ENCODE measurements around the gene SLC17A2.

SLC17A2 gene

DNA sequence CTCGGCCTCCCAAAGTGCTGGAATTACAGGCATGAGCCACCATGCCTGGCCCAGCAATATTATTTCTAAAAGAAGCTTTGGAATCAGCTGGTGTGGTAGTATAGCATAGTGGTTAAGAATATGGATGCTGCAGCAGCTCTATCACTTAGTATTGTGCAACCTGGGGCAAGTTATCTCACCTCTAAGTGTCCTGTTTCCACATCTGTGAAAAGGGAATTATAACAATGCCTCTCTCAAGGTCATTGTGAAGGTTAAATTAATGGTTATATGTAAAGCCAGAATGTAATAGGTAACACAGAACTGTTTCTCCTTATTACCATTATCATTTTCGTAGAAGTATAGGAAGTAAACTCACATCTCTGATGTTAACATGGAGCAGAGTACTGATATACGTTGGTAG, 14.2 kb downstream of the SLC17A2 start:
- no peak for DNase-seq (ENCODE audit: extremely low read depth, insufficient read length)
- no peak for TF ChIP-seq CTCF (IDR thresholded peaks at IDR 0.05; ENCODE audit: insufficient read depth, low read length, poor library complexity, severe bottlenecking)
- H3K4me3 ChIP-seq (replicated peaks; ENCODE audit: low read depth, low read length), result no peak overlapping the region

GRCh38 chr6:25913741-25914140, 16.8 kb downstream of the SLC17A2 start:
- H3K27me3 ChIP-seq (replicated peaks; ENCODE audit: control insufficient read depth, insufficient read depth, low read length), result no peaks in the 10 kb centered on the region
- TF ChIP-seq CTCF (IDR thresholded peaks at IDR 0.05; ENCODE audit: insufficient read depth, low read length, poor library complexity, severe bottlenecking), result no peak
- H3K36me3 ChIP-seq (ENCODE audit: control insufficient read depth, insufficient read depth, low read length), result no peaks in the 10 kb centered on the region
- no peak overlapping the region for H3K4me3 ChIP-seq (replicated peaks; ENCODE audit: low read depth, low read length)
- DNase-seq (ENCODE audit: extremely low read depth, insufficient read length), result no peak

More for the DNA sequence above, 14.2 kb downstream of the SLC17A2 start:
- Histone ChIP-seq H3K36me3 (ENCODE audit: control insufficient read depth, insufficient read depth, low read length) (no peaks in the 10 kb centered on the region), H3K27me3 (replicated peaks; ENCODE audit: control insufficient read depth, insufficient read depth, low read length) (no peaks in the 10 kb centered on the region)

DNA sequence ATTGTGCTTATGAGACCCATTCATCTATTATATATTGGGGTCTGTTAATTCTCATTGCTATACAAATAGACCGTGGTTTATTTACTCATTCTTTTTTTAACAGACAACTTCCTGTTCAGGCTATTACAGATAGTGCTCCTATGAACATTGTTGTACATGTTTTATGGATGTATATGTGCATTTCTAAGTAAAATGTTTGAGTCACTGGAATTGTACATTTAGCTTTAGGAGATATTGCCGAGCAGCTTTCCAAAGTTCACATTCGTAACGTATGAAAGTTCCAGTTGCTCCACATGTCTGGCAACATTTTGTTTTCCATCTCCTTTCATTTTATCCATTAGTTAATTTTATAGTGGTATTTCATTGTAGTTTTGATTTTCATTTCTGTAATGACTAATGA, 19.1 kb downstream of the SLC17A2 start:
- no peak overlapping the region for H3K4me3 ChIP-seq (replicated peaks; ENCODE audit: low read depth, low read length)
- no peaks in the 10 kb centered on the region for H3K36me3 ChIP-seq (ENCODE audit: control insufficient read depth, insufficient read depth, low read length)
- no peaks in the 10 kb centered on the region for H3K27me3 ChIP-seq (replicated peaks; ENCODE audit: control insufficient read depth, insufficient read depth, low read length)
- no peak for TF ChIP-seq CTCF (IDR thresholded peaks at IDR 0.05; ENCODE audit: insufficient read depth, low read length, poor library complexity, severe bottlenecking)
- no peak for DNase-seq (ENCODE audit: extremely low read depth, insufficient read length)

DNA sequence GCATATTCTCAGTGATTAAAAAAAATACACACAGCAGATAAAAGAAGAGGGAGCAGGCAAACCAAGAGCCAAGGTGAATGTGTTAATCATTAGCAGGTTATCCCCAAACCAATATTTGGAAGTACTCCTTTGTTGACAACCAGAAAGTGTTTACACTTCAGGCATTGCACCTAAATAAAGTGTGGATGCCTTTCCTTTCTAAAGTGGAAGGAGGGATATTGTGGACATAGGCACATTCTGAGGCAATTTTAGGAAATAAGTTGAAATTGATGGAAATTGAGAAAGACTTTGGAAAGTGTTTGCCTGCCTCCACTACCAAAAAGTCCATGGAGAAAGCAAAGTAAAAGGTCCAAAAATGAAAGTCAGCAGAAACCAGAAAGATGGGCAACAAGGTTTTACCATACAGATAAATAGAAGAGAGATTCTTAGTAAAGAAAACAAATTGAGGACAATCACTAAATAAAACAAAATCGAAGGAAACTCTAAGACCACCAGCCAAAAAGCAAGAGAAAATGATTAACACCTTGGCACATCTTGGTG, 22.9 kb downstream of the SLC17A2 start:
- H3K4me3 ChIP-seq (replicated peaks; ENCODE audit: low read depth, low read length), result no peak overlapping the region
- no peak for DNase-seq (ENCODE audit: extremely low read depth, insufficient read length)
- no peaks in the 10 kb centered on the region for H3K36me3 ChIP-seq (ENCODE audit: control insufficient read depth, insufficient read depth, low read length)
- no peak for TF ChIP-seq CTCF (IDR thresholded peaks at IDR 0.05; ENCODE audit: insufficient read depth, low read length, poor library complexity, severe bottlenecking)
- H3K27me3 ChIP-seq (replicated peaks; ENCODE audit: control insufficient read depth, insufficient read depth, low read length), result no peaks in the 10 kb centered on the region

DNA sequence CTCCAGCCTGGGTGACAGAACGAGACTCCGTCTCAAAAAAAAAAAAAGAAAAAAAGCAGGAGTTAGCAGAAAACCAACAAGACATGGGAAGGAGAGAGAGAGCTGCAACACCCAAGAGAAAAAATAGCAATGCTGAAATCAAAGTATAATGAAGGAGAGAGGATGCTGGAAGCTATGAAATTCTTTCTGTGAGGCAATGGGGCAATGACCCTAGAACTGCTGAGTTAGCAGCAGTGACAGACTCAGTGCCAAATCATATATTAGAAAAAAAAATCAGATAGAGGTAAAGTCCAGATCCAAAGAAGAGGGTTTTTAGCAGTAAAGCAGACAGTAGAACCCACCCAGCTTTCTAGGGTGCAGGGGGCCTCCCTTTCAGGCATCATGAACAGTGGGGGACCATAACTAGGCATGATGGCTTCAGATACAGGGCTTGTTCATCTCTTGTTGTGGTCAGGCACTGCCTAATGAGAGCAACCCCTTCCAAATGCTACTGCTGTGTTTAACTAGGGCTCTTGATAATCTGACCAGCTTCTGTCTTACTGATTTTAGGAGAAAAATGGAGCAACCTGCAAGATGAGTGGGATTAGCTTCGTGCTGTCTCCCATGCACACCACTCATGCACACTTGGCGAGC, 26.9 kb downstream of the SLC17A2 start:
- no peak for DNase-seq (ENCODE audit: extremely low read depth, insufficient read length)
- no peak for TF ChIP-seq CTCF (IDR thresholded peaks at IDR 0.05; ENCODE audit: insufficient read depth, low read length, poor library complexity, severe bottlenecking)
- no peak overlapping the region for H3K4me3 ChIP-seq (replicated peaks; ENCODE audit: low read depth, low read length)

More for the DNA sequence above, 26.9 kb downstream of the SLC17A2 start:
- Histone ChIP-seq H3K36me3 (ENCODE audit: control insufficient read depth, insufficient read depth, low read length) (no peaks in the 10 kb centered on the region), H3K27me3 (replicated peaks; ENCODE audit: control insufficient read depth, insufficient read depth, low read length) (no peaks in the 10 kb centered on the region)

All from GM06990 (cell line).